Measurements from ENCODE around the gene FAAH2.
"Not testable (repeated sequence)": the region's sequence is repeated elsewhere in the genome, so short reads cannot be mapped to it uniquely, and the experiment has no call there.

FAAH2 gene

GRCh38 chrX:57329008-57329407, 42.5 kb downstream of the FAAH2 start:
- H3K4me3 ChIP-seq (replicated peaks; ENCODE audit: low read depth, low read length): no peak overlapping the region
- no peak for DNase-seq (ENCODE audit: low read depth)
- TF ChIP-seq CTCF (IDR thresholded peaks at IDR 0.05; ENCODE audit: low read length, missing control alignments): no peak

GRCh38 chrX:57335790-57336189, 49.3 kb downstream of the FAAH2 start:
- H3K4me3 ChIP-seq (replicated peaks; ENCODE audit: low read depth, low read length); DNase-seq (ENCODE audit: low read depth): not testable (repeated sequence)

DNA sequence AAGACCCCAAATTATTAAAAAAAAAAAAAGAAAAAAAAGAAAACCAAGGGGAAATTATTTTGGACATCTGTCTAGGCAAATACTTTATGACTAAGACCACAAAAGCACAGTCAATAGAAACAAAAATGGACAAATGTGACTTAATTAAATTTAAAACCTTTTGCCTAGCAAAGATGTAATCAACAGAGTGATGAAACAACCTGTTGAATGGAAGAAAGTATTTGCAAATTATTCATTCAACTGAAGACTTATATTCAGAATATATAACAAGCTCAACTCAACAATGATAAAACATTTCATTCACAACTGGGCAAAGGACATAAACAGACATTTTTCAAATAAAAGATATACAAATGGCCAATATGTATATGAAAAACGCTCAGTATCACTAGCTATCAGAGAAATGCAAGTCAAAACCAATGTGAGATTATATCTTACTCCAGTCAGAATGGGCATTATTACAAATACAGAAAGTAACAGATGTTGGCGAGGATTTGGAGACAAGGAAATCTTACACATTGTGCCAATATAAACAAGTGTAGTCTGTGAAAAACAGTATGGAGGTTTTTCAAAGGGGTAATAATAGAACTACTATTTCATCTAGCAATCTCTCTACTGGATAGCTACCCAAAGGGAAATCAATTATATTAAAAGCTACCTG, 67.1 kb downstream of the FAAH2 start:
- H3K4me3 ChIP-seq (replicated peaks; ENCODE audit: low read depth, low read length): no peak overlapping the region
- DNase-seq (ENCODE audit: low read depth): no peak
- TF ChIP-seq CTCF (IDR thresholded peaks at IDR 0.05; ENCODE audit: low read length, missing control alignments): no peak

DNA sequence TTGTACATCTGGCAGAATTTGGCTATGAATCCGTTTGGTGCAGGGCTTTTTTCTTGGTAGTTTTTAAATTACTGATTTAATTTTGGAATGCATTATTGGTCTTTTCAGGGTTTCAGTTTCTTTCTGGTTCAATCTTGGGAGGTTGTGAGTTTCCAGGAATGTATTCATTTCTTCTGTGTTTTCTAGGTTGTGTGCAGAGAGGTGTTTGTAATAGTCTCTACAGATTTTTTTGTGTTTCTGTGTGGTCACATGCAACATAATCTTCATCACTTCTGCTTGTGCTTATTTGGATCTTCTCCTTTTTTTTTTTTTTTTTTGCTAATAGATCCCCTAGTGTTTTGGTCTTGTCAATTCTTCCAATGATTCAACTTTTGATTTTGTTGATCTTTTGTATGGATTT, 77.6 kb downstream of the FAAH2 start:
- no peak for DNase-seq (ENCODE audit: low read depth)
- no peak for TF ChIP-seq CTCF (IDR thresholded peaks at IDR 0.05; ENCODE audit: low read length, missing control alignments)
- H3K4me3 ChIP-seq (replicated peaks; ENCODE audit: low read depth, low read length): no peak overlapping the region

- no peak overlapping the region for H3K4me3 ChIP-seq (replicated peaks; ENCODE audit: low read depth, low read length)
- TF ChIP-seq CTCF (IDR thresholded peaks at IDR 0.05; ENCODE audit: low read length, missing control alignments): no peak
- no peak for DNase-seq (ENCODE audit: low read depth)
Measured at GRCh38 chrX:57366430-57366829, 79.9 kb downstream of the FAAH2 start.

GRCh38 chrX:57367649-57368048, 81.1 kb downstream of the FAAH2 start:
- no peak overlapping the region for H3K4me3 ChIP-seq (replicated peaks; ENCODE audit: low read depth, low read length)
- peak; percentile 0 for DNase-seq (ENCODE audit: low read depth)
- TF ChIP-seq CTCF (IDR thresholded peaks at IDR 0.05; ENCODE audit: low read length, missing control alignments): no peak

- no peak overlapping the region for H3K4me3 ChIP-seq (replicated peaks; ENCODE audit: low read depth, low read length)
- DNase-seq (ENCODE audit: low read depth): no peak
- TF ChIP-seq CTCF (IDR thresholded peaks at IDR 0.05; ENCODE audit: low read length, missing control alignments): no peak
Measured at GRCh38 chrX:57368158-57368557, 81.7 kb downstream of the FAAH2 start.
